ENCODE measurements around the gene KYAT1. TPM values are rescaled to one million over a fixed set of nuclear protein-coding genes. Genes with fewer than 3 reads are reported as not detected.

The KYAT1 gene
- polyA plus RNA-seq, 2 of the 4 experiments (the other 2 are of a cell fraction) = 8.4 to 10.0 TPM

- ChIA-PET POLR2A (interaction anchor here (0.7 to 2.6 kb wide), 10 partner anchors 9 to 808 kb away, joined by 3 to 24 read pairs (median 4); partner anchors contain the start of genes NTMT1, SPOUT1 and ZDHHC12), CTCF (interaction anchor here (0.5 to 5.0 kb wide), 41 partner anchors 8 to 1472 kb away, joined by 3 to 51 read pairs (median 4); partner anchors contain the start of genes KYAT1, LRRC8A, PKN3 and SPOUT1)
- peak within 1 kb of the TSS; percentile 100 for H3K4me2 ChIP-seq
- ATAC-seq (peak; percentile 86 to 92), FAIRE-seq (peak; percentile 86), DNase-seq (ENCODE audit: low read depth in 1 of 2, low spot score in 1 of 2) (peak; percentile 97 to 98)
- WGBS (ENCODE audit: missing lambda C conversion rate) = under 1% methylated on average over 26 of the region's 70 CpGs
- peak within 1 kb of the TSS; percentile 76 for H3K4me3 ChIP-seq
- H3K4me1 ChIP-seq = peaks cover 11% of the 10 kb centered on the region
- peak within 1 kb of the TSS; percentile 90 to 93 for H3K27ac ChIP-seq
- no peaks in the 10 kb centered on the region for H3K9me3 ChIP-seq
- TF ChIP-seq RCOR1 (IDR thresholded peaks at IDR 0.05; ENCODE audit: low read depth, low read length) = no peak
- TF ChIP-seq POLR2AphosphoS2 (conservative IDR thresholded peaks at IDR 0.05; ENCODE audit: low read length) = no peak
- TF ChIP-seq TP53 (CRISPR knock-in tag; IDR thresholded peaks at IDR 0.05) = no peak
- TF ChIP-seq, protein P1, sequence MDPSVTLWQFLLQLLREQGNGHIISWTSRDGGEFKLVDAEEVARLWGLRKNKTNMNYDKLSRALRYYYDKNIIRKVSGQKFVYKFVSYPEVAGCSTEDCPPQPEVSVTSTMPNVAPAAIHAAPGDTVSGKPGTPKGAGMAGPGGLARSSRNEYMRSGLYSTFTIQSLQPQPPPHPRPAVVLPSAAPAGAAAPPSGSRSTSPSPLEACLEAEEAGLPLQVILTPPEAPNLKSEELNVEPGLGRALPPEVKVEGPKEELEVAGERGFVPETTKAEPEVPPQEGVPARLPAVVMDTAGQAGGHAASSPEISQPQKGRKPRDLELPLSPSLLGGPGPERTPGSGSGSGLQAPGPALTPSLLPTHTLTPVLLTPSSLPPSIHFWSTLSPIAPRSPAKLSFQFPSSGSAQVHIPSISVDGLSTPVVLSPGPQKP (IDR thresholded peaks at IDR 0.05; ENCODE audit: low read depth, low read length) = no peak
- TF ChIP-seq REST (IDR thresholded peaks at IDR 0.05) = no peak
- no peak for TF ChIP-seq PBX3 (IDR thresholded peaks at IDR 0.05)
- peak; percentile 79; the same call in 2 of the 3 replicates for TF ChIP-seq BCL3 (IDR thresholded peaks at IDR 0.05)
- no peak for TF ChIP-seq SREBF2 (IDR thresholded peaks at IDR 0.05)
- TF ChIP-seq HOXB5 (CRISPR knock-in tag; IDR thresholded peaks at IDR 0.05) = peak; percentile 32; the same call in 1 of the 2 replicates
- TF ChIP-seq HES2 (IDR thresholded peaks at IDR 0.05) = no peak
- peak; percentile 72 for TF ChIP-seq CTCF (IDR thresholded peaks at IDR 0.05)
- TF ChIP-seq HMGXB4 (CRISPR knock-in tag; IDR thresholded peaks at IDR 0.05; ENCODE audit: borderline replicate concordance) = no peak
- no peak for TF ChIP-seq ZC3H11A (IDR thresholded peaks at IDR 0.05)
- no peak for TF ChIP-seq HOXB13 (CRISPR knock-in tag; IDR thresholded peaks at IDR 0.05; ENCODE audit: low read depth)
- TF ChIP-seq NR3C1 (IDR thresholded peaks at IDR 0.05) = no peak
- TF ChIP-seq NFE2L2 (conservative IDR thresholded peaks at IDR 0.05; ENCODE audit: low read length) = no peak
- TF ChIP-seq CHD4 (IDR thresholded peaks at IDR 0.05; ENCODE audit: borderline replicate concordance) = no peak
- TF ChIP-seq ZFP36 (IDR thresholded peaks at IDR 0.05; ENCODE audit: borderline replicate concordance, partially characterized antibody) = no peak
- no peak for TF ChIP-seq GATA3 (IDR thresholded peaks at IDR 0.05; ENCODE audit: borderline replicate concordance)
- TF ChIP-seq ZSCAN20 (CRISPR knock-in tag; IDR thresholded peaks at IDR 0.05) = no peak
- TF ChIP-seq KDM5A (IDR thresholded peaks at IDR 0.05) = no peak
- no peak for TF ChIP-seq HOXA7 (CRISPR knock-in tag; IDR thresholded peaks at IDR 0.05)
- TF ChIP-seq RNF2 (IDR thresholded peaks at IDR 0.05; ENCODE audit: borderline replicate concordance, low read depth) = no peak
- no peak for TF ChIP-seq FOXS1 (CRISPR knock-in tag; IDR thresholded peaks at IDR 0.05)
- no peak for TF ChIP-seq MAFK (IDR thresholded peaks at IDR 0.05; ENCODE audit: partially characterized antibody)
- peak; percentile 22 to 31; a peak in 1 of 5 replicates for TF ChIP-seq RAD21 (conservative IDR thresholded peaks at IDR 0.05 in 1 of 2, IDR thresholded peaks at IDR 0.05 in 1 of 2)
- no peak for TF ChIP-seq CBX2 (IDR thresholded peaks at IDR 0.05; ENCODE audit: borderline replicate concordance, low read depth)
- no peak for TF ChIP-seq FOSB (CRISPR knock-in tag; IDR thresholded peaks at IDR 0.05)
Measured at GRCh38 chr9:128818099-128818838, 63.5 kb downstream of the KYAT1 start, which contains the start of gene ENDOG. Gene ENDOG (plus strand): TSS chr9:128818500. CDS start chr9:128818685, 185 bp downstream.
